MM.1S (cell line): ENCODE measurements around the gene GPR179.

Source experiments
- EZH2phosphoT487 ChIP-seq: fragments of 300-600 bp; sonication (generic); IDR thresholded peaks from 2 replicates; pipeline ENCODE4 v1.6.1; 2018; ENCODE audit warnings: antibody characterized with exemption, low read length
- TF ChIP-seq, protein P1 (sequence below): fragments of 300-600 bp; sonication (generic); IDR thresholded peaks from 2 replicates; pipeline ENCODE4 v1.5.1; 2016; ENCODE audit warnings: antibody characterized with exemption, low read length, mixed read lengths

DNA sequence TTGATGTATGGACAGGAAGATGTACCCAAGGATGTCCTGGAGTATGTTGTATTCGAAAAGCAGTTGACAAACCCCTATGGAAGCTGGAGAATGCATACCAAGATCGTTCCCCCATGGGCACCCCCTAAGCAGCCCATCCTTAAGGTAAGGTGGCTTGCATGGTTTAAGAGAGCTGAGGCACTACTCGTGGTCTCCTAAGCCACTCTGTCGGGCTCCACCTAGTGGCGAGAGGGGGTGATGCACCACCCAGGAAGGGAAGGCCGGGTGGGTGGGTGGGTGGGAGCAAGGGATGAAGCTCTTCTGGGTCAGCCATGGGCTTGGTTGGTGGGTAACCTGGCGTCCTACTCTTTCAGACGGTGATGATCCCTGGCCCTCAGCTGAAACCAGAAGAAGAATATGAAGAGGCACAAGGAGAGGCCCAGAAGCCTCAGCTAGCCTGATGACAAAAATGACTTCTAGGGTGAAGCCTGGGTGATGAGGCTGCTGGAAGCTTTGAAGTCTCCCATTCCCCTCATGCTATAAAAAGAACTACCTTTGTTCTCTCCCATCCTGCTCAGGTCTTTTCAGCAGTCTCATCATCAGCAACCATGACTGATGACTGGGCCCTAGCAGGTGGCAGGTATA lies 21.5 kb downstream of the GPR179 start:
- TF ChIP-seq, protein P1, sequence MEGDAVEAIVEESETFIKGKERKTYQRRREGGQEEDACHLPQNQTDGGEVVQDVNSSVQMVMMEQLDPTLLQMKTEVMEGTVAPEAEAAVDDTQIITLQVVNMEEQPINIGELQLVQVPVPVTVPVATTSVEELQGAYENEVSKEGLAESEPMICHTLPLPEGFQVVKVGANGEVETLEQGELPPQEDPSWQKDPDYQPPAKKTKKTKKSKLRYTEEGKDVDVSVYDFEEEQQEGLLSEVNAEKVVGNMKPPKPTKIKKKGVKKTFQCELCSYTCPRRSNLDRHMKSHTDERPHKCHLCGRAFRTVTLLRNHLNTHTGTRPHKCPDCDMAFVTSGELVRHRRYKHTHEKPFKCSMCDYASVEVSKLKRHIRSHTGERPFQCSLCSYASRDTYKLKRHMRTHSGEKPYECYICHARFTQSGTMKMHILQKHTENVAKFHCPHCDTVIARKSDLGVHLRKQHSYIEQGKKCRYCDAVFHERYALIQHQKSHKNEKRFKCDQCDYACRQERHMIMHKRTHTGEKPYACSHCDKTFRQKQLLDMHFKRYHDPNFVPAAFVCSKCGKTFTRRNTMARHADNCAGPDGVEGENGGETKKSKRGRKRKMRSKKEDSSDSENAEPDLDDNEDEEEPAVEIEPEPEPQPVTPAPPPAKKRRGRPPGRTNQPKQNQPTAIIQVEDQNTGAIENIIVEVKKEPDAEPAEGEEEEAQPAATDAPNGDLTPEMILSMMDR = peak; percentile 48
- TF ChIP-seq EZH2phosphoT487 = no peak
